HG03354 (cell line): ENCODE results near the gene MICAL3.
"Not testable (repeated sequence)": the region's sequence is repeated elsewhere in the genome, so short reads cannot be mapped to it uniquely, and the experiment has no call there.

Experiments
- ATAC-seq: cut with Tn5 transposase; IDR thresholded peaks from one replicate; pipeline ENCODE4 v1.9.1; 2021; ENCODE audit warnings: mild to moderate bottlenecking; ENCODE audit not compliant: unreplicated experiment, poor library complexity, severe bottlenecking

MICAL3 gene

GRCh38 chr22:18035751-18036150 lies 11.4 kb upstream of the MICAL3 start:
- no peak for ATAC-seq

GRCh38 chr22:18034076-18034475 lies 9.7 kb upstream of the MICAL3 start:
- ATAC-seq = no peak

GRCh38 chr22:18033204-18033998 lies 9.0 kb upstream of the MICAL3 start:
- no peak for ATAC-seq

- no peak for ATAC-seq
These were observed 8.2 kb upstream of the MICAL3 start for GRCh38 chr22:18032455-18033101.

GRCh38 chr22:18031695-18032454 lies 7.5 kb upstream of the MICAL3 start:
- no peak for ATAC-seq

- ATAC-seq = no peak
These were observed 5.4 kb upstream of the MICAL3 start for GRCh38 chr22:18029686-18030267.

- ATAC-seq = no peak
These were observed 4.6 kb upstream of the MICAL3 start for GRCh38 chr22:18028817-18029527.

- not testable (repeated sequence) for ATAC-seq
These were observed 1.5 kb upstream of the MICAL3 start for GRCh38 chr22:18025898-18026297.

GRCh38 chr22:18024956-18025720 lies 777 bp upstream of the MICAL3 start:
- ATAC-seq = no peak

- ATAC-seq = no peak
These were observed 669 bp downstream of the MICAL3 start for GRCh38 chr22:18023509-18024275.

- no peak for ATAC-seq
These were observed 1.5 kb downstream of the MICAL3 start for GRCh38 chr22:18022876-18023275.

- no peak for ATAC-seq
These were observed 2.9 kb downstream of the MICAL3 start for GRCh38 chr22:18021431-18021830.

GRCh38 chr22:18020743-18021142 lies 3.6 kb downstream of the MICAL3 start:
- ATAC-seq = not testable (repeated sequence)

GRCh38 chr22:18013947-18014346 lies 10.4 kb downstream of the MICAL3 start:
- no peak for ATAC-seq

- no peak for ATAC-seq
These were observed 10.9 kb downstream of the MICAL3 start for GRCh38 chr22:18013436-18013835.

GRCh38 chr22:18012531-18012930 lies 11.8 kb downstream of the MICAL3 start:
- ATAC-seq = no peak

- no peak for ATAC-seq
These were observed 14.1 kb downstream of the MICAL3 start for GRCh38 chr22:18010266-18010665.

GRCh38 chr22:18008136-18008535 lies 16.2 kb downstream of the MICAL3 start:
- no peak for ATAC-seq
